ENCODE measurements around the gene PANK3. TPM values are rescaled to one million over a fixed set of nuclear protein-coding genes. Genes with fewer than 3 reads are reported as not detected.
A peak's percentile ranks its signal among the peaks of the same experiment; 100 is the strongest.

Gene PANK3
- total and polyA plus RNA-seq, 9 of the 15 experiments (the other 6 are each of a cell fraction or from before 2014, with no cell fraction given): 5.9 to 50.4 (median 29.7) TPM

- no peak for TF ChIP-seq SMC3 (conservative IDR thresholded peaks at IDR 0.05; ENCODE audit: insufficient read depth, low read depth, low read length)
- no peak for TF ChIP-seq SNRNP70 (optimal IDR thresholded peaks at IDR 0.05; ENCODE audit: low read depth, low read length)
- TF ChIP-seq GMEB1 (CRISPR knock-in tag; IDR thresholded peaks at IDR 0.05): peak; percentile 84
- no peak for TF ChIP-seq DDX20 (tag; IDR thresholded peaks at IDR 0.05; ENCODE audit: low read depth)
- TF ChIP-seq E2F1 (CRISPR knock-in tag; IDR thresholded peaks at IDR 0.05): no peak; the same call in 1 of the 2 replicates
- no peak for TF ChIP-seq ZNF174 (CRISPR knock-in tag; IDR thresholded peaks at IDR 0.05)
- TF ChIP-seq ZFP1 (CRISPR knock-in tag; IDR thresholded peaks at IDR 0.05): no peak
- TF ChIP-seq EHMT2 (IDR thresholded peaks at IDR 0.05): no peak
- no peak for TF ChIP-seq MEIS2 (IDR thresholded peaks at IDR 0.05; ENCODE audit: partially characterized antibody)
- no peak for TF ChIP-seq SMAD3 (CRISPR knock-in tag; conservative IDR thresholded peaks at IDR 0.05)
- 0 out of 2 replicates have a peak, but pooled peaks have one; percentile 23 for TF ChIP-seq TEAD2 (tag; IDR thresholded peaks at IDR 0.05)
- TF ChIP-seq PRDM10 (IDR thresholded peaks at IDR 0.05; ENCODE audit: partially characterized antibody): peak; percentile 73
- TF ChIP-seq DPF2 (IDR thresholded peaks at IDR 0.05): peak; percentile 21; the same call in 1 of the 2 replicates
- peak; percentile 43; the same call in 1 of the 2 replicates for TF ChIP-seq SOX6 (IDR thresholded peaks at IDR 0.05)
- TF ChIP-seq TCF15 (CRISPR knock-in tag; IDR thresholded peaks at IDR 0.05): no peak
- no peak for TF ChIP-seq ZNF778 (CRISPR knock-in tag; IDR thresholded peaks at IDR 0.05)
- no peak for TF ChIP-seq KDM2B (CRISPR knock-in tag; IDR thresholded peaks at IDR 0.05)
- TF ChIP-seq ELK1 (CRISPR knock-in tag; IDR thresholded peaks at IDR 0.05): no peak
- TF ChIP-seq ZBTB43 (CRISPR knock-in tag; IDR thresholded peaks at IDR 0.05): no peak
Measured at GRCh38 chr5:168579488-168580226, 489 bp upstream of the PANK3 start (continued).

Data from K562 (cell line).